Hepatocyte (in vitro differentiated cells): ENCODE results near the gene ABCC3.

Source experiments
- EZH2 ChIP-seq: fragments of 200-600 bp; sonication (generic); IDR thresholded peaks from 2 replicates; pipeline ENCODE4 v1.6.1; 2016; ENCODE audit warnings: antibody characterized with exemption, mild to moderate bottlenecking, borderline replicate concordance
- TF ChIP-seq, protein P1 (sequence below): fragments of 200-600 bp; sonication (generic); IDR thresholded peaks from 2 replicates; pipeline ENCODE4 v1.5.1; 2016; ENCODE audit warnings: antibody characterized with exemption, mild to moderate bottlenecking; ENCODE audit not compliant: poor library complexity

DNA sequence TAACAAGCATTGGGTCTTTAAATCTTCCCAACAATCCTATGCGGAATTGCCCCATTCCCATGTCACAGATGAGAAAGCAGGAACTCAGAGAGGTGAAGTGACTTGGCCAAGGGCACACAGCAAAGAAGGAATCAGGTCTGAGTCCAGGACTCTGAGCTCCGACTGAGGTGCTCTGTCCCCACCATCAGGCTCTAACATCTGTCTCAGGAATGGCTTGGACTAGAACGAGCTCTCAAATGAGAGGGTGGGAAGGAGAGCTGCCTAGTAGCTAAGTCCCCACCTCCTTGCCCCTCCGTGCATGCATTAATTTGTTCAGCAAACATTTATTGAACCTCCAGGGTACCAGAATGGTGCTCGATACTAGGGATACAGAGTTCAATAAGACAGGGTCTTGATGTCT is 26.7 kb downstream of the ABCC3 start:
- TF ChIP-seq EZH2: no peak
- TF ChIP-seq, protein P1, sequence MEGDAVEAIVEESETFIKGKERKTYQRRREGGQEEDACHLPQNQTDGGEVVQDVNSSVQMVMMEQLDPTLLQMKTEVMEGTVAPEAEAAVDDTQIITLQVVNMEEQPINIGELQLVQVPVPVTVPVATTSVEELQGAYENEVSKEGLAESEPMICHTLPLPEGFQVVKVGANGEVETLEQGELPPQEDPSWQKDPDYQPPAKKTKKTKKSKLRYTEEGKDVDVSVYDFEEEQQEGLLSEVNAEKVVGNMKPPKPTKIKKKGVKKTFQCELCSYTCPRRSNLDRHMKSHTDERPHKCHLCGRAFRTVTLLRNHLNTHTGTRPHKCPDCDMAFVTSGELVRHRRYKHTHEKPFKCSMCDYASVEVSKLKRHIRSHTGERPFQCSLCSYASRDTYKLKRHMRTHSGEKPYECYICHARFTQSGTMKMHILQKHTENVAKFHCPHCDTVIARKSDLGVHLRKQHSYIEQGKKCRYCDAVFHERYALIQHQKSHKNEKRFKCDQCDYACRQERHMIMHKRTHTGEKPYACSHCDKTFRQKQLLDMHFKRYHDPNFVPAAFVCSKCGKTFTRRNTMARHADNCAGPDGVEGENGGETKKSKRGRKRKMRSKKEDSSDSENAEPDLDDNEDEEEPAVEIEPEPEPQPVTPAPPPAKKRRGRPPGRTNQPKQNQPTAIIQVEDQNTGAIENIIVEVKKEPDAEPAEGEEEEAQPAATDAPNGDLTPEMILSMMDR: no peak
